ENCODE data around the gene DAGLA.
A peak's percentile ranks its signal among the peaks of the same experiment; 100 is the strongest.

Gene DAGLA

DNA sequence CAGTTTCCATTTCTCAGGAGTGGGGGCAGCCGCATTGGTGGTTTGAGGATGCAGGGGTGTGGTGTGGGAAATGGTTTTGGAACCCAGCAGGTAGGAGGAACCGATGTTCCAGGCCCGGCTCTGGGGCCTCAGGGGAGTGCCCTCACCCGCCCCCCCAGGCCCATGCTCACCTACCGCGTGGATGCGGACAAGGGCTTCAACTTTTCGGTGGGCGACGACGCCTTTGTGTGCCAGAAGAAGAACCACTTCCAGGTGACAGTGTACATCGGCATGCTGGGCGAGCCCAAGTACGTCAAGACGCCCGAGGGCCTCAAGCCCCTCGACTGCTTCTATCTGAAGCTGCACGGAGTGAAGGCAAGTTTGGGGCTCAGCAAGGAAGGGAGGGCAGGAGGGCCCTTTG, 93.6 kb downstream of the DAGLA start:
- H3K27ac Mint-ChIP-seq, result no peak overlapping the region
- no peaks in the 10 kb centered on the region for H3K9me3 Mint-ChIP-seq
- no peak overlapping the region for H3K4me3 Mint-ChIP-seq
- H3K27me3 Mint-ChIP-seq, result peaks cover 38% of the 10 kb centered on the region
- no peaks in the 10 kb centered on the region for H3K36me3 Mint-ChIP-seq
- H3K4me1 Mint-ChIP-seq, result peaks cover 17% of the 10 kb centered on the region
- no peak for ATAC-seq

- no peak overlapping the region for H3K27ac Mint-ChIP-seq
- no peak for ATAC-seq
Observed at GRCh38 chr11:61774411-61774810, 94.2 kb downstream of the DAGLA start.

DNA sequence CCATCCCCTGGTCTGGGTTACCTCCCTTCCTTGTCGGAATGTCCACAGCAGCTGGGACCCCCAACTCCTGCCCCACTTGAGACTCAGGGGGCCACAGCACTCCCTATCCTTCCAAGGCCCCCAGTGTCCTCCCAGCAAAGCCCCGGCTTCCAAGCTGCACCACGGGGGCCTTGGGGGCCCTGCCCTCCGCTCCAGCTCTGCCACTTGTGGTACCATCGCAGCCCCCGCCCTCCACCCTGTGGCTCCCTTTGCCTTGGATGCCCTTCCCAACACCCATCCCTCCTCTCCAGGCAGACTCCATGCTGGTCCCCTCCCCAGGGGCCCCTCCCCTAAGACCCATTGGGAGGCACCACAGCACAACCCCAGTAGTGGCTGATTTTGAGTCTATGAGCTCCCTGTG, 94.9 kb downstream of the DAGLA start:
- H3K27ac Mint-ChIP-seq, result no peak overlapping the region
- H3K27me3 Mint-ChIP-seq, result peaks cover 42% of the 10 kb centered on the region
- no peak overlapping the region for H3K4me3 Mint-ChIP-seq

More at GRCh38 chr11:61774411-61774810, 94.2 kb downstream of the DAGLA start:
- no peaks in the 10 kb centered on the region for H3K9me3 Mint-ChIP-seq
- H3K27me3 Mint-ChIP-seq, result peaks cover 42% of the 10 kb centered on the region
- H3K4me1 Mint-ChIP-seq, result peaks cover 17% of the 10 kb centered on the region
- no peak overlapping the region for H3K4me3 Mint-ChIP-seq
- H3K36me3 Mint-ChIP-seq, result no peaks in the 10 kb centered on the region

GRCh38 chr11:61775606-61776554, 95.7 kb downstream of the DAGLA start:
- no peak for ATAC-seq
- peaks cover 17% of the 10 kb centered on the region for H3K4me1 Mint-ChIP-seq
- H3K27me3 Mint-ChIP-seq, result peaks cover 42% of the 10 kb centered on the region
- H3K9me3 Mint-ChIP-seq, result no peaks in the 10 kb centered on the region
- no peak overlapping the region for H3K27ac Mint-ChIP-seq
- no peaks in the 10 kb centered on the region for H3K36me3 Mint-ChIP-seq
- peak overlapping the region; percentile 43 for H3K4me3 Mint-ChIP-seq

More for the DNA sequence above, 94.9 kb downstream of the DAGLA start:
- Mint-ChIP-seq H3K4me1 (peaks cover 17% of the 10 kb centered on the region), H3K36me3 (no peaks in the 10 kb centered on the region), H3K9me3 (no peaks in the 10 kb centered on the region)
- no peak for ATAC-seq

DNA sequence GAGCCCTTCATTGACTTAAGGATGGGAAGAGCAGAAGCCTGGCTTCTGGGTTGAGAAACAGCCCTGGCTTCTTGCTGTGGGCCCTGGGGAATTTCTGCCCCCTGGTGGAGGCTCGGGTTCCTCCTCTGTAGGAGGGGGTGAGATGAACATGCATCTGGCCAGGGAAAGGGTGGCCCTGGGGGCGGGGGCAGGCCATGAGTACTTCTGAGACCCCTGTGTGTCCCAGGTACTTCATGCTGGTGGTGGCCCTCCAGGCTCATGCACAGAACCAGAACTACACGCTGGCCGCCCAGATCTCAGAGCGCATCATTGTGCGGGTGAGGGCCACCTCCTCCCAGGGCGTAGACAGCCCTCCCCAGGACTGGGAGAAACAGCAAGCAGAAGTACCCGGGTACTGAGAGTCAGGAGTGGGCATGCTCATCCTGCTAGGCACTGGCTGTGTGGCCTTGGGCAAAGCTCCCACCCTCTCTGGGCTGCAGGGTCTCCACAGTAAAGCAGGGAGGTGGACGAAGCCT, 96.4 kb downstream of the DAGLA start:
- Mint-ChIP-seq H3K4me3 (peak overlapping the region; percentile 43), H3K9me3 (no peaks in the 10 kb centered on the region), H3K27me3 (peaks cover 42% of the 10 kb centered on the region), H3K36me3 (no peaks in the 10 kb centered on the region), H3K27ac (no peak overlapping the region), H3K4me1 (peaks cover 17% of the 10 kb centered on the region)
- ATAC-seq, result peak; percentile 34

DNA sequence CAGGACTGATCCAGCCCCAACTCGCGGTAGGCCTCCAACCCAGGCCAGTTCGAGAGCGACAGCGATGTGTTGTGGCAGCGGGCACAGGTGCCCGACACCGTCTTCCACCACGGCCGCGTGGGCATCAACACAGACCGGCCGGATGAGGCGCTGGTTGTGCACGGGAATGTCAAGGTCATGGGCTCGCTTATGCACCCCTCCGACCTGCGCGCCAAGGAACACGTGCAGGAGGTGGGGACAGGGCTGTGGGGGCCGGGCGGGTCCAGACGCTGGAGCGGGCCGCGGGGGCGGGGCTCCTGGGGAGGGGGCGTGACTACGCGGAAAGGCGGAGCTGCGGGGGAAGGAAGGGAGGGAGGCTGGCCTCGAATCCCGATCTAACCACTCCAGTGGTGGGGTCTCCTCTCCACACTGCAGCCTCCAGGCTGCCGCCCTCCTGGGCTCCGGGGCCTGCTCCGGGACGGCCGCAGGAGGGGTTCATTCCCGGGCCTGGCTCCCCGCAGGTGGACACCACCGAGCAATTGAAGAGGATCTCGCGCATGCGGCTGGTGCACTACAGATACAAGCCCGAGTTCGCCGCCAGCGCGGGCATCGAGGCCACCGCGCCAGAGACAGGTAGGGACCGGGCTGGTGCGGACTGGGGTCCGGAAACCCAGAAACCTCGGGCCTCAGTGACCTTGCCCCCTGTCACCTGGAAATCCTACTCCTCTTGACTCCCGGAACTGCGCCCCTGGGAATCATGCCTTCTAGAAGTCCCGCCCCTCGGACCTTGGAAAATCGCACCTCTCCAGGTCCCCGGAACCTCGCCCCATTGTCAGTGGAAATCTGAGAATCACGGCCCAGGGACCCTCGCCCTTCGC, 97.3 kb downstream of the DAGLA start:
- peak overlapping the region; percentile 53 for H3K4me3 Mint-ChIP-seq

GRCh38 chr11:61778357-61778886, 98.2 kb downstream of the DAGLA start:
- H3K36me3 Mint-ChIP-seq, result peaks cover 6% of the 10 kb centered on the region
- peaks cover 42% of the 10 kb centered on the region for H3K27me3 Mint-ChIP-seq
- H3K4me3 Mint-ChIP-seq, result no peak overlapping the region
- H3K9me3 Mint-ChIP-seq, result no peaks in the 10 kb centered on the region
- peaks cover 17% of the 10 kb centered on the region for H3K4me1 Mint-ChIP-seq
- no peak for ATAC-seq
- no peak overlapping the region for H3K27ac Mint-ChIP-seq

More for the DNA sequence above, 97.3 kb downstream of the DAGLA start:
- H3K36me3 Mint-ChIP-seq, result no peaks in the 10 kb centered on the region
- ATAC-seq, result peak; percentile 40
- H3K9me3 Mint-ChIP-seq, result no peaks in the 10 kb centered on the region
- H3K4me1 Mint-ChIP-seq, result peaks cover 17% of the 10 kb centered on the region
- H3K27me3 Mint-ChIP-seq, result peaks cover 42% of the 10 kb centered on the region
- H3K27ac Mint-ChIP-seq, result no peak overlapping the region

DNA sequence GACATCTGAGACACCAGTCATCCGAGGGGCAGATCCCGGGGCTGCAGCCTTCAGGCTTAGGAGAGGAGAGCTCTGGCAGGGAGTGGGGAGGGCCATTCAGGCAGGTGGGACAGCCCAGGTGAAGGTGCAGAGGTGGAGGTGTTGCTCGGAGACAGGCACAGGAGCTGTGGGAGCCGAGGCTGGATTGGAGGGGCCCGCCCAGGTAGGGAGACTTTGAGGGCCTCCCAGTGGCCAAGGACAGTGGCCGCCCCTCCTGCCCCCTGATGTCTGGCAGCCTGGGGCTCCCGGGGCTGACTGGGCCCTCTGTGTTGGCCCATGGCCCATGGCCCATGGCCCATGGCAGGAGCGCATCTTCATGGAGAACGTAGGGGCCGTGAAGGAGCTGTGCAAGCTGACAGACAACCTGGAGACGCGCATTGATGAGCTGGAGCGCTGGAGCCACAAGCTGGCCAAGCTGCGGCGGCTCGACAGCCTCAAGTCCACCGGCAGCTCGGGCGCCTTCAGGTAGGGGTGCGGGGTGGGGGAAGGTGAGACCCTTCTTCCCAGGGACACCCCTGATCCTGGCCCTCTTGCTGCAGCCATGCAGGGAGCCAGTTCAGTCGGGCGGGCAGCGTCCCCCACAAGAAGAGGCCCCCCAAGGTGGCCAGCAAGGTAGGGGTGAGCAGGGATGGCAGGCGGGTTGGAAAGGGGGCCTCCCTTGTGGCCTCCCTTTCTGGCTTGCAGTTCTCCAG, 98.9 kb downstream of the DAGLA start:
- H3K4me3 Mint-ChIP-seq, result no peak overlapping the region
- no peak overlapping the region for H3K27ac Mint-ChIP-seq
- ATAC-seq, result no peak
- H3K9me3 Mint-ChIP-seq, result no peaks in the 10 kb centered on the region
- H3K27me3 Mint-ChIP-seq, result peaks cover 42% of the 10 kb centered on the region
- H3K36me3 Mint-ChIP-seq, result peaks cover 13% of the 10 kb centered on the region
- H3K4me1 Mint-ChIP-seq, result peaks cover 18% of the 10 kb centered on the region

DNA sequence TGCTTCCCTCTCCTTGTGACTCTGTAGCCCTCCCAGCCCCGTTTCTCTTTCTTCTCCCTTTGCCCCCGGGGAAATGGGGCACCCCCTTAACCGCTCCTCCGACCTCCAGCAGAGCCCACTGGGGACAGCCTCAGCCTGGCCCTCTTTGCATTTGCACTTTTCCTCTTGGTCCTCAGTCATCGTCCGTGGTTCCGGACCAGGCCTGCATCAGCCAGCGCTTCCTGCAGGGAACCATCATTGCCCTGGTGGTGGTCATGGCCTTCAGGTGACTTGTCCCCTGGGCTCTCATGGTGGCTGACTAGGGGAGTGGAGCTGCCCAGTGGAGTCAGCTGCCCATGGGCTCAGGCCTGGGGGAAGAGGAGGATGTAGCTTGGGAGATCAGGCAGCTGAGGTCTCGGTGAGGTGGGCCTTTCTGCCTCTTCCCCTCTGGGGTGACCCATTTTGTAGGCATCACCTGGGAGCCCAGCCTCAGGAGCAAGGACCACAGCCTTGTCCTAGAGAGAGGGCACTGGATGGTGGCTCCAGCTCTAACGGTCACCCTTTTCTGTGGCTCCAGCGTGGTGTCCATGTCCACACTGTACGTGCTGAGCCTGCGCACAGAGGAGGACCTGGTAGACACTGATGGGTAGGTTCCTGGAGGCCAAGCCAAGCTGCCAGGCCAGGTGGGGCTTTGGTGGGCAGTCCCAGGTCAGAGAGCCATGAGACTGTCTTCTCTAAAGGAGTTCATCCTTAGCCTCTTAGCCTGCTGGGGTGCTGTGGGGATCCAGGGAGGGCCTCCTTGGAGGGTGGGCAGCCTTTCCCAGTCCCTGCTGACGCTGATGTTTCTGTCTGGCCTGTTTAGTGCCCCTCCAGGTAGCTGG, 99.7 kb downstream of the DAGLA start:
- Mint-ChIP-seq H3K36me3 (peaks cover 21% of the 10 kb centered on the region), H3K4me3 (no peak overlapping the region), H3K4me1 (peaks cover 25% of the 10 kb centered on the region), H3K27me3 (peaks cover 35% of the 10 kb centered on the region), H3K9me3 (no peaks in the 10 kb centered on the region), H3K27ac (no peak overlapping the region)
- ATAC-seq, result no peak

DNA sequence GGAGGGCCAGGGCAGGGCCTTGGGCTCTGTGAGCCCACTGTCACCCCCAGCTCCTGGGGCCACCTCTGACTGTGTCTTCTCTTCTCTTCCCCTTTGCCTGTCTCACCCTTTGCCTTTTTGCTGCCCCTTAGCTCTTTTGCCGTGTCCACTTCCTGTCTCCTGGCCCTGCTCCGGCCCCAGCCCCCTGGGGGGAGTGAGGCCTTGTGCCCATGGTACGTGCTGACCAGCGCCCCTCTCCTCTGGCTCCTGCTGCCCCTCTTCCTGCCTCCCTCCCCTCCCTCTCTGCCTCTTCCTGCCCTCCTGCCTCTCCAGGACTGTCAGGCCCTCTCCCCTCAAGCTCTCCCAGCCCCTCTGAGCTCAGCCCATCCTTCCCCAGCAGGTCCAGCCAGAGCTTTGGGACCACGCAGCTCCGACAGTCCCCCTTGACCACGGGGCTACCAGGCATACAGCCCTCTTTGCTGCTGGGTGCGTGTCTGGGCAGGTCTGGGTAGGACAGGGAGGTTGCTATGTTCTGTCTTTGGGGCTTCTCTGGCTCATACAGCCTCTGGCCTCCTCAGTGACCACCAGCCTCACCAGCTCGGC, 100.5 kb downstream of the DAGLA start:
- H3K4me1 Mint-ChIP-seq, result peaks cover 25% of the 10 kb centered on the region
- no peaks in the 10 kb centered on the region for H3K9me3 Mint-ChIP-seq
- ATAC-seq, result no peak
- H3K27ac Mint-ChIP-seq, result no peak overlapping the region
- peaks cover 24% of the 10 kb centered on the region for H3K36me3 Mint-ChIP-seq
- H3K4me3 Mint-ChIP-seq, result no peak overlapping the region
- H3K27me3 Mint-ChIP-seq, result peaks cover 27% of the 10 kb centered on the region

GRCh38 chr11:61781585-61781984, 101.4 kb downstream of the DAGLA start:
- H3K4me3 Mint-ChIP-seq, result no peak overlapping the region
- peaks cover 30% of the 10 kb centered on the region for H3K36me3 Mint-ChIP-seq
- peaks cover 28% of the 10 kb centered on the region for H3K4me1 Mint-ChIP-seq
- no peak for ATAC-seq
- H3K9me3 Mint-ChIP-seq, result no peaks in the 10 kb centered on the region
- peaks cover 18% of the 10 kb centered on the region for H3K27me3 Mint-ChIP-seq
- H3K27ac Mint-ChIP-seq, result no peak overlapping the region

DNA sequence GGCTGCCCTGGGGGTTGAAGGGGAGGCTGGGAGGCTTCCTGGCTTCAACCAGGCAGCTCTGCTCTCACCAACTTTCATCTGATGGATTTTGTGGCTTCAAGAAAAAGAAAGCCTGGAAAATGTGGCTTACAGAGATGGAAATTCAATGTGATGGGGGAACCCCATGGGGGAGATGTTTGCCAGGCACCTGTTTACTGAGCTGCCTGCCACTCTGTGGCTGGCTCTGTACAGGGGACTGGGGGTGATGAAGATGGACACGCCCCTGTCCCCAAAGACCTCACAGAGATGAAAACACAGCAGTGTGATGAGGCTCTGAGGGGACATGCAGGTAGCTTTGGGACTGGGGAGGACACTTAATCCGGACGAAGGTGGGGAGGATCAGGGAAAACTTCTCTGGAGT, 102.1 kb downstream of the DAGLA start:
- no peak overlapping the region for H3K27ac Mint-ChIP-seq
- peaks cover 30% of the 10 kb centered on the region for H3K36me3 Mint-ChIP-seq
- peaks cover 26% of the 10 kb centered on the region for H3K4me1 Mint-ChIP-seq
- H3K4me3 Mint-ChIP-seq, result no peak overlapping the region
- no peaks in the 10 kb centered on the region for H3K9me3 Mint-ChIP-seq
- H3K27me3 Mint-ChIP-seq, result peaks cover 16% of the 10 kb centered on the region
- ATAC-seq, result no peak

DNA sequence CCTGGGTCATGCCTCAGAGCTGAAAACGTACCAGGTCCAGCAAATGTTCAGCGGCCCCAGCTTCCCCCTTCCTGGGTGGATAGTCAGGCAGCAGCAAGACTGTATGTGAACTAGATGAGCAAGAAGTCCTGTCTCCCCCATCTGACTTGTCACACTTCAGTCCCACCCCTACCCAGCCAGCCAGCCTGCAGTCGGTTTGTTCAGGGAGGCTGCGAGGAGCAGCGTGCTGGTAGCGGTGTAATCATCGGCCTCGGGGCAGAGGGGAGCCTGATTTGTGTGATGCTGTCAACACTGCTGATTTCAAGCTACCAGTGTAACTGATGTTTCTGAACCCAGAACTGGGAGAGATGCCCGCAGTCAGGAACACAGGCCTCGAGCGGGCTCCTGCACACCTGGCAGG, 102.7 kb downstream of the DAGLA start:
- Mint-ChIP-seq H3K27ac (no peak overlapping the region), H3K36me3 (peaks cover 31% of the 10 kb centered on the region), H3K27me3 (peaks cover 14% of the 10 kb centered on the region), H3K4me3 (no peak overlapping the region), H3K4me1 (peaks cover 24% of the 10 kb centered on the region), H3K9me3 (no peaks in the 10 kb centered on the region)
- ATAC-seq, result no peak

All from stimulated activated memory B cell treated with anti-CD40 and anti-IgM and Interleukin-4, amounts not matched to agents 10 μg/mL and 1 μg/mL and 100 μg/mL, for 72 hours (primary cell).